Measurements from ENCODE around the gene CTAGE4.
"Not testable (repeated sequence)": the region's sequence is repeated elsewhere in the genome, so short reads cannot be mapped to it uniquely, and the experiment has no call there.

GRCh38 chr7:144220531-144220930 is 37.3 kb downstream of the CTAGE4 start:
- TF ChIP-seq CTCF (IDR thresholded peaks at IDR 0.05 in 2 of 3, conservative IDR thresholded peaks at IDR 0.05 in 1 of 3; ENCODE audit: insufficient read depth in 2 of 3, low read depth in 1 of 3, low read length in 3 of 3); IRF2 (CRISPR knock-in tag; IDR thresholded peaks at IDR 0.05); SMARCA4 (IDR thresholded peaks at IDR 0.05): not testable (repeated sequence)

Data from K562 (cell line).